ENCODE results near the gene PLPPR1.

PLPPR1 gene

GRCh38 chr9:101200852-101201251 lies 172.3 kb downstream of the PLPPR1 start:
- in situ Hi-C loops (cut with MboI; ENCODE audit: low sequenced_read_pairs), result no loop called here

DNA sequence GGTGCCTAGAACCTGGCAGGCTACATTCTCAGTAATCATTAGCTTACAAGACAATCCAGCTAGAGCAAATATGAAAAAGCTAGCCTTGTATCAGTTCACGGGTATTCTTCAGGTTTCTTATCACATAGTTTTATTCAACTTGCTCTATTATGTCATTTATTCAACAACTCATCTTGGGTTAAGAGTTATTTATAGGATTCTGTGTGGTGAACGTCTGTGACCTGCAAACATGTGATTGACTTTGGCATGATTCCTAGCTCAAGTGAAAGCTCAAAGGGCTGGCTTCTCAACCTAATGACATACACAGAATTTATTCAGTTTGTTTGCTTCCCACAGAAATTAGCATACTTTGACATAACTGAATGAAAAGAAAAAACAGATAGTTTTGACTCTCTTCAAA lies 173.1 kb downstream of the PLPPR1 start:
- in situ Hi-C loops (cut with MboI; ENCODE audit: low sequenced_read_pairs), result no loop called here

DNA sequence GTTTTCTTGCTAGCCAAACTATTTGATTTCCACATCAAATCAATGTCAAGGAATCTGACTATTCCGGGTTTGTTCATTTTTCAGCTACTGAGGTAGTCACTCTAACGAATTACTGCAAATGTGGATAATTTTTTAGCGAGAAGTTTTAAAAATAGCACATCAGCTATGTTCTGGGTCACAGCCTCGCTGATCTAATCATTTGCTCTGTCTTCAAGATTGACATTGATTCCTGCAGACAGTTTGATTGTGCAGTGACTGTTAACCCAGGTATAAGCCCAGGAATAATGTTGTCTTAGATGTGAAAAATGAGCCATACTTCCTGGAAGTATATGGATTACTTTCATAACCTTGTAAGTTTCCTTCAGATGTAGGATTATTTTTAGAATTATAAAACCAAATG lies 181.1 kb downstream of the PLPPR1 start:
- in situ Hi-C loops (cut with MboI; ENCODE audit: low sequenced_read_pairs), result no loop called here

- in situ Hi-C loops (cut with MboI; ENCODE audit: low sequenced_read_pairs), result no loop called here
Observed at GRCh38 chr9:101212661-101213060, 184.1 kb downstream of the PLPPR1 start.

DNA sequence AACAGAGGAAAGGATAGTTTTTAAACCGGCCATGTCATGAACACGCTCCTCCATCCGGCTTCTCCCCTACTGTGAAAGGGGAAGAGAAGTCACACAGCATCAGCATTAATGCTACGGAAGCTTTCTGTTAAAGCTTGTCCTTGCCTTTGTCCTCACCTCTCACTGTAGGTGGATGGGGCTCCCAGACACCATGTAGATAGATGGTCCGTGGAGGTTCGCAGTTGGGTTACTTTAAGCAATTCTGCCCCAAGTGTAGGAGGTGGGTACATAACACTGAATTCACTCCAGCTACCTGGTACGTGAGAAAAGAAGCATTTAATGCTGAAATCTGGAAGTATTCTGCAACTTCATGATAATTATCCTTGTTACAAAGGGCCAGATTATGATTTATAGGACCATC lies 190.5 kb downstream of the PLPPR1 start:
- in situ Hi-C loops (cut with MboI; ENCODE audit: low sequenced_read_pairs), result no loop called here

DNA sequence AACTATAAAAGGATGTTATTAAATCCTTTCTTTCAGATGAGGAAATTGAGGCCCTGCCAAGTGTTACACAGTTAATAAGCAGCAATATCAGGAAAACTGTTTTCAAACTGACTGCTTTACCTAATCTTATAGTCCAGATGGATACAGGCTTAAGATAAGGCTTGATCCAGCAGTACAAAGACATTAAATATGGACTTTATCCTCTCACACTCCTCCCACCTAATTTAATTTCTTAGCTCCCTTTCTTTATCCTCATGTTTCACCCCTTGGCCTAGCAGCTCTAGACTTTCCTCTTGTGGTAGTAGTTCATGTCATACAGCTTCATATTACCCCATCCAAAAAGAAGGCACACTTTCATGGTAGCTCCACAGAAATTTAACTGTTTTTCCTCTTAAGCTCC lies 191.8 kb downstream of the PLPPR1 start:
- in situ Hi-C loops (cut with MboI; ENCODE audit: low sequenced_read_pairs), result no loop called here

DNA sequence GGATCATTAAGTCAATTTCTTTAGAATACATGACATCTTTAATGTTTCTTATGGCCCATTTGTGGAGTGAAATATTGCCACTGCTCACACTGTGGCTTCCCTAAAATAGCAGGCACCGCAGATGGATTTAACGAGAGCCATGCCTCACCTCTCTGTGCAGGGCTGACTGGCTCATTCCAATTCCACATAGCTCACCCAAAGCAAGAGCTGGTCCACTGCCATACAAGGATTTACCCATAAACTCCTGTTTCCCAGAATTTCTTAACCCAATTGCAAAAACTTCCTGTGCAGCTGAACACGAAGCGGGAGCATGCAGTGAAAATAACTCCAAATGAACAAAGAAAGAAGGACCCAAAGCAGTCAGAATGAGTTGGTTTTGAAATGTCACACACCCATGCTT lies 196.7 kb downstream of the PLPPR1 start:
- in situ Hi-C loops (cut with MboI; ENCODE audit: low sequenced_read_pairs), result no loop called here

- in situ Hi-C loops (cut with MboI; ENCODE audit: low sequenced_read_pairs), result no loop called here
Observed at GRCh38 chr9:101226161-101226560, 197.6 kb downstream of the PLPPR1 start.

DNA sequence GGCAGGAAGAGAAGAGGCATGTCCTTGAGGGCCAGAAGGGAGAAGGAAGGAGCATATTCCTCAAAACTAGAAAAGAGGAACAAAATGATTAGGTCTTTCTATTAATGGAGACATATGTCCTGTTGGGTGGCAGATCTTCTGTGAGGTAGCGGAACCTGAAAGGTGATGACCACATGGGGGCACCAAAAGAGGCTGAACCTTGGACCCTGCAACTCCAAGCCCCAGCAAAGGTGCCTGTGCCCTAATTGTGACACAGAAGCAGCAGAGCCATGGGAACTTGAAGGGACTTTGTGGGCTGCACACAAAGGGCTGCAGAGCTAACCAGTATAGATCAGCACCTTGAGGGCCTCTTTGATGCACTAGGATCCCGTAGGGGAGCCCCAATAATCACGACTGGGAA lies 198.3 kb downstream of the PLPPR1 start:
- in situ Hi-C loops (cut with MboI; ENCODE audit: low sequenced_read_pairs), result no loop called here

DNA sequence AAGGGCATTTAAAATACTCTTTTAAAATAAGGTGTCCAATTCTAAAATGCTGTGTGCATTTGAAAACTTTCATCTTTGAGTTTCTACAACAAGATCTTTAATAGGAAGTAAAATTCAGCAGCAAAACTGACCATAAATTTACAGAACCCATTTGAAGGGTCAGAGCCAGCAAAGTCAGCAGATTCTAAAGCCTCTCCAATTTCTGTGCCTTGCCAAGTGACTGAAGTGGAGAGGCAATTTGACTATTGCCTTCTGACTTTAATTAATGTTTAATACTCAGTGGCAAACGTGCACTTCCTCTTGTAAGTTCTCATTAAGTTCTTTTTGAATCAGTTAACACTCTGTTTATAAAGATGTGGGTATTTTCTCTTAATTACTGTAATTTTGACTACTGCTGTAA lies 201.1 kb downstream of the PLPPR1 start:
- in situ Hi-C loops (cut with MboI; ENCODE audit: low sequenced_read_pairs), result no loop called here

DNA sequence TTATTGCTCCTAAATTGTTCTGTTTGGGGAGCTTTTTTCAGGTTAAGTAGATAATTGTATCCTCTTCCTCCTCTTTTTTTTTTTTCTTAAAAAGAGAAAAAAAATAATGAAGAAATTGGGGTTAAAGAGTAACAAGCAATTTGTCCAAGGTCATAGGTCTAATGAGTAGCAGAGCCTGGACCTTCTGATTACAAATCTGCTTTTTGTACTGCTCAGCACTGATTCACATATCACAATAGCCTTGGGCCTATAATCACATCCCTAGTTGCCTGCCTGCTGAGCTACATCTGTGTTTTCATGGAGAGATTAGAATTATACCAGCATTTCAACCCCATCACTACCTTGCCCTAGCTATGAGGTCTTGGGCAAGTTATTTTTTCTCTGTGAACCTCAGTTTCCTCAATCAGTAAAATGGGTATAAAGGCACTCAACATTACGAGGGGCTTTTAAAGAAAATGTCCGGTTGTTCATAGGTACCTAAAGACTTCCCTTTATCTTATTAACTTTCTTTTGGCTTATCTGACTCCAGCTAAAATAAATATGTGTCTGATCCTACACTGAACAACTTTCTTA lies 204.0 kb downstream of the PLPPR1 start:
- in situ Hi-C loops (cut with MboI; ENCODE audit: low sequenced_read_pairs), result no loop called here

DNA sequence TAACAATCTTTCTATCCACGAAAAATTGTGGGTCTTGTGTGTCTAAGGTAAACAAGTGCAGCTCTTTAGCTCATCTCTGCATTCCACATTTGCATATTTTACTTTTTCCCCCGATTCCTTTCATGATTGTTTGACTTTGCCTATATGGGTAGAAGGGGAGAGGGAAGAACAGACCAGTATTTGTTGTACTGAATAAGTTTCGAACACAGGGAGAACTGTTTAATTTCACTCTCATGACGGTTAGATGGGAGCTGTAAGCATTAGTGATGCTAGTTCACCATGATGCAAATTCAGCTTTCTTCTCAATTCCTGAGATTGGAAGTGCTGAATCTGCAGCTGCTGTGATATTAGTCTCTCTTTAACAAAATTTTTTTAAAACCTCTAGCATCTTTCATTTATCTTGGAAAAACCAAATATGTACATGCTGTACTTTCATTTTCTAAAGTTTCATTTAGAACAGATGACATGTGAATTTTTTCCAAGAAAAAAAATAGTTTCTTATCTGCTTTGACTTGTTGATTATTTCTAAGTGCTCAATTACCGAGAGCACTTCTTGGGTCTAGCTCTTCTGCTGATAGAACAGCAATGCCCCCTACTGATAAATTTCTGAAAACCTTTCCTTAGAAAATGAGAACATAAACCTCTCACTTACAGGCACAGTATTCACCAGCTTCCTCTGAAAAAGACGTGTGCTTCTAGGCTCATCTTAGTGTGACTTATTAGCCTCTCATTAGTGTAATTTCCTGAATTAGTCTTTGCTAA lies 206.8 kb downstream of the PLPPR1 start:
- in situ Hi-C loops (cut with MboI; ENCODE audit: low sequenced_read_pairs), result no loop called here

GRCh38 chr9:101242651-101243050 lies 214.1 kb downstream of the PLPPR1 start:
- in situ Hi-C loops (cut with MboI; ENCODE audit: low sequenced_read_pairs), result no loop called here

DNA sequence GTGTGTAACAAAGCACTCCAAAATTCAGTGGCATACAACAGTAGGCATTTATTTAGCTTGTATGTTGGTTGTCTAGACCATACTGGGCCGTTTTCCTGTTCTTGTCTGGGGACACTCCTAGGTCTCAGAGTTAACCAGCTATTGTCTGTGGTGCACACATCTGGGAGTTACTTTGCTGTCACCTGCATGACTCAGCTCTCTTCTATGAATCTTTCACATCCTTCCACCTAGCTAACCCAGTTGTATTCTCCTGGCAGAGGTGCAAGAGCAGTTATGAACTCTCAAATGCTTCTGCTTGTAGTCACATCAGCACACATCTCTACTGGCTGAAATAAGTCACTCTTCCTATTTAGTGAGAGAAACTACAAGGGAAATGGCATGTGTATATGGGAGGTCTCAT lies 218.2 kb downstream of the PLPPR1 start:
- in situ Hi-C loops (cut with MboI; ENCODE audit: low sequenced_read_pairs), result no loop called here

DNA sequence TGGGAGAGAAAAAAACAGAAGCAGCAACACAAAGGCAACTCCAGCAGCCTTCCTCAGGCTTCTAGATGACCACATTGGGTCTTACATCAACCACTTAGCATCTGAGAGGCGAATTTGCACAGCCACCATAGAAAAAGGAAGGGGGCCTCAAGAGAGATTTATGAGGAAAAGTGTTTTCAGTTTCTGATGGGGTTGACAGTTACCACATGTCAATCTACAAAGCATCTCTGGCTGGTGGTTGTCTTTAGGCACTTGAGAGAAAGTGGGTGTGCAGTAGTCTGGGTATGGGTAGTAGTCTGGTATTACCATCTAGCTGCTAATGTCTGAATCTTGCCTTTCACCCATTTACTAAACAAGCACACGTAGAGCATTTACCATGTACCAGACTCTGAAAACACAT lies 218.8 kb downstream of the PLPPR1 start:
- in situ Hi-C loops (cut with MboI; ENCODE audit: low sequenced_read_pairs), result no loop called here

DNA sequence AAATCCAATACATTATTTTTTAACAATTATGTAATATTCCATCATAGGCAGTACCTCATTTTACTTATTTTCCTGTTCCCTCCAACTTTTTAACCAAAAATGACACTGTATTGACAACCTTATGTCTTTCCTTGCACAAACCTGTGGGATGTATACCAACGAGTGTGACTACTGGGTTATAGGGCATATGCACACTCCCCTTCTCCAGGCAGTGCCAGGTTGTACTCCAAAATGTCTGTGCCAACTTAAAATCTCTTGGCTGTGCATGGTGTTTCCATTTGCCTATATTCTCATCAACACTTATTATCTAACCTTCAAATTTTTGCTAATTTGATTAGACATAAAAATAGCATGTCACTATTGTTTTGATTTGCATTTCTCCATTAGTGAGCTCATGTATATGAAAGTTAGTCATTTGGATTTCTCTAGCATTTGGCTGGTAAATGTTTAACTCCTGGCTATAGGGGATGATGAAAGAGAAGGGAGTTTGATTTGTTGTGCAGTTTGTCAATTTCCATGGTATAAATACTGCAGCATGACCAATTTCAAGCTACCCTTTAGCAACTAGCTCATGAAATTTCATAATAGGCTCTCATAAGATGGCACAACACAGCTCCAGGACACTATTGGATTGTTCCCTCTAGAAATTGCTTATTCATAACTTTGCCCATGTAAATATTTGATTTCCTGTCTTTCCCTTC lies 226.4 kb downstream of the PLPPR1 start:
- in situ Hi-C loops (cut with MboI; ENCODE audit: low sequenced_read_pairs), result no loop called here

DNA sequence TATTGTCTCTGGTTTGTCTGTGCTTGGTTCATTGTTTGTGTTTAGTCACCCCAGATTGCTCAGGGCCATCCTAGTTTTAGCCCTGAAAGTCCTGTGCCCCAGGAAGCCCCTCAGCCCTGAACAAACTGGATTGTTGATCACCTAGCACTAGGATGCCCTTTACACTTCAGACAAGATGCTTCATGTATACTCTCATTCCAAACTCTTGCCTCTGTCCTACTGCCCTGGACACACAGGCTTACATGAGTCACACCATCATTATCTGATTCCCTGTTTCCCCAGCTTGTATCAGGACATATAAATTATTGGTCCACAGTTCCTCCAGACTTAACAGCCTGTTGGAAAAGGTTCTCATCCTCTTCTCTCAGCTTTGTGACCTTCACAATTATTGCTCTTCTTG lies 236.2 kb downstream of the PLPPR1 start:
- in situ Hi-C loops (cut with MboI; ENCODE audit: low sequenced_read_pairs), result no loop called here

DNA sequence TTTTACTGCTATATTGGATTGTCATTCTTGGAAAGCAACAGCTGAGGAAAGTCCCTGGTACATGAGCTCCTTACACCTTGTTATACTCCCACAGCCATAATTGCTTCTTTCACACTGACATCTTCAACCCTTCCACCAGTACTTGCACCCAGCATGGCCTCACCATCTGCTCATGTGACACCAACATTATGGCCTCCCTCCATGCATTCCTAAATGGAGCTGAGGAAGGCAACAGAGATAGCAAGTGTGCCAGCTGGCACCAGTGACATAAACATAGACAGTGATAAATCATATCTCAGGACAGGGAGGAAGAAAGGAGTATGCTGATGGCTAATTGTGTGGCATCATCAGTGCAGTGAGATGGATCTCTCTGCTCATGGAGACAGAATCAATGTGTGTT lies 236.7 kb downstream of the PLPPR1 start:
- in situ Hi-C loops (cut with MboI; ENCODE audit: low sequenced_read_pairs), result no loop called here

DNA sequence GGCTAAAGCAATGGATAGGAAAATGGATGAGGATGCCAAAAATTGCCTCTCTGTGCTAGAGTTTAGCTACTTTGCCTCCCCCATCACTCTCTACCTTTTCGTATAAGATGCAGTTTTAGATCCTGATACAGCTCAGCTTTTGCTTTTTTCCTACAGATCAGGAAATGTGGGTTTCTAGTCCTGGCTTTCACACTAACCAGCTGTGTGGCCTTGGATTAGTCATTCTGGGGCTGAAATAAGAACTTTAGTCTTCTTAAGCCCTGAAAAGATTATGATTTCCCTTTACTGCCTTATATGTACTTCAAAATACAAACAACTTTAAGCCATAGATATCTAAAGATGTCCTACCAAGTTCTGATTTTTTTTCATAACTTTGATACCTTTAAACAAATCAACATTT lies 239.9 kb downstream of the PLPPR1 start:
- in situ Hi-C loops (cut with MboI; ENCODE audit: low sequenced_read_pairs), result no loop called here

DNA sequence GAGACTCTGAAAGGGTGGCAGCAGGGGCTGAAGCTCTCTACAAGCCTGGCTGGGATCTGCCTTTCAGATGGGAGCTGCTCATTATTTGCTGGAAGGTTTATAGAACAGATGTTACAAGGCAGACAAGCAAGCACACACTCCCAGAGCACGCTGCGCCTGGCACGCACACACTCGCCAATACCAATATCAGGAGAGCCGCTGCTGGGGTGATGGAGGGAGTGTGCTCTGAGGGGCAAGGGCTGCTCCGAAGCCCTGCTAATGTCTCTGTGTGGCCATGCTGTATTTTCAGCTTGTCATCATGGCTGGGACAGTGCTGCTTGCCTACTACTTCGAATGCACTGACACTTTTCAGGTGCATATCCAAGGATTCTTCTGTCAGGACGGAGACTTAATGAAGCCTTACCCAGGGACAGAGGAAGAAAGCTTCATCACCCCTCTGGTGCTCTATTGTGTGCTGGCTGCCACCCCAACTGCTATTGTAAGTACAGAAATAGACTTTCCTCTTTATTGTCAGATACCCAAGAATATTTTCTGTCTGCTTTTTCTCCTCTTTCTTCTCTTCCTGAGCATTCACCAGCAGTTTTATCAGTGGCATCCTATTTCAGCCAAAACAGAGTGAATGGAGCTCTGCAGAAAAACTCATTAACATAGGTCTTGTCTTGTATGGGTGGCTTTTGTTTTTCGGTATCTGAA lies 241.2 kb downstream of the PLPPR1 start:
- in situ Hi-C loops (cut with MboI; ENCODE audit: low sequenced_read_pairs), result no loop called here

GRCh38 chr9:101270302-101270701 lies 241.8 kb downstream of the PLPPR1 start:
- in situ Hi-C loops (cut with MboI; ENCODE audit: low sequenced_read_pairs), result no loop called here

- in situ Hi-C loops (cut with MboI; ENCODE audit: low sequenced_read_pairs), result no loop called here
Observed at GRCh38 chr9:101271102-101271501, 242.6 kb downstream of the PLPPR1 start.
